Astrocyte (in vitro differentiated cells and primary cell): Measurements from ENCODE around the gene RNF217. TPM values are rescaled to one million over a fixed set of nuclear protein-coding genes. Genes with fewer than 3 reads are reported as not detected.
A peak's percentile ranks its signal among the peaks of the same experiment; 100 is the strongest.

Experiments
- DNase-seq: peaks from one replicate; pipeline ENCODE4 v3.0.0-alpha.2; 2010; ENCODE audit warnings: low read depth
- FAIRE-seq: peaks from 2 replicates; lab custom pipeline; 2011; peaks lifted over from hg19 to GRCh38; lab: Jason Lieb, UNC
- H2AFZ ChIP-seq: 2 replicates; pipeline ENCODE4 v1.6.0; 2012; ENCODE audit warnings: low read depth, low read length, inconsistent platforms
- H3K27ac ChIP-seq: 2 replicates; pipeline ENCODE4 v1.5.1; 2011; ENCODE audit warnings: low read depth, low read length, inconsistent platforms
- H3K27me3 ChIP-seq: 2 replicates; pipeline ENCODE4 v1.6.0; 2011; ENCODE audit warnings: low read length, inconsistent platforms; ENCODE audit not compliant: insufficient read depth
- H3K36me3 ChIP-seq: 2 replicates; pipeline ENCODE4 v1.5.1; 2011; ENCODE audit warnings: low read length, inconsistent platforms; ENCODE audit not compliant: insufficient read depth
- H3K4me1 ChIP-seq: 2 replicates; pipeline ENCODE4 v1.5.1; 2011; ENCODE audit warnings: low read length, inconsistent platforms; ENCODE audit not compliant: insufficient read depth
- H3K4me2 ChIP-seq: 2 replicates; pipeline ENCODE4 v1.6.0; 2012; ENCODE audit warnings: low read length, inconsistent platforms
- H3K4me3 ChIP-seq: 2 replicates; pipeline ENCODE4 v1.5.1; 2011; ENCODE audit warnings: low read depth, mild to moderate bottlenecking, low read length, inconsistent platforms; ENCODE audit not compliant: insufficient read depth
- H3K79me2 ChIP-seq: 2 replicates; pipeline ENCODE4 v1.6.0; 2012; ENCODE audit warnings: mild to moderate bottlenecking, low read length, inconsistent platforms; ENCODE audit not compliant: insufficient read depth
- H3K9ac ChIP-seq: 2 replicates; pipeline ENCODE4 v1.6.0; 2012; ENCODE audit warnings: mild to moderate bottlenecking, low read length, inconsistent platforms
- H3K9me3 ChIP-seq: 2 replicates; pipeline ENCODE4 v1.5.1; 2012; ENCODE audit warnings: low read depth, mild to moderate bottlenecking, low read length, inconsistent platforms; ENCODE audit not compliant: insufficient read depth
- H4K20me1 ChIP-seq: 2 replicates; pipeline ENCODE4 v1.6.0; 2012; ENCODE audit warnings: low read length, inconsistent platforms; ENCODE audit not compliant: insufficient read depth
- H3K27ac Mint-ChIP-seq: one replicate; pipeline ENCODE4 v1.8.0; 2021; ENCODE audit warnings: mild to moderate bottlenecking, mixed read lengths; ENCODE audit not compliant: unreplicated experiment
- H3K27me3 Mint-ChIP-seq: one replicate; pipeline ENCODE4 v1.8.0; 2021; ENCODE audit warnings: low read depth, mixed read lengths; ENCODE audit not compliant: unreplicated experiment
- H3K36me3 Mint-ChIP-seq: one replicate; pipeline ENCODE4 v1.8.0; 2021; ENCODE audit warnings: low read depth, mixed read lengths; ENCODE audit not compliant: unreplicated experiment
- H3K4me1 Mint-ChIP-seq: one replicate; pipeline ENCODE4 v1.8.0; 2021; ENCODE audit warnings: low read depth, mixed read lengths; ENCODE audit not compliant: unreplicated experiment
- H3K4me3 Mint-ChIP-seq: one replicate; pipeline ENCODE4 v1.8.0; 2021; ENCODE audit warnings: mild to moderate bottlenecking, moderate library complexity, mixed read lengths; ENCODE audit not compliant: unreplicated experiment
- H3K9me3 Mint-ChIP-seq: one replicate; pipeline ENCODE4 v1.8.0; 2021; ENCODE audit warnings: mild to moderate bottlenecking, mixed read lengths; ENCODE audit not compliant: unreplicated experiment
- EZH2 ChIP-seq: IDR thresholded peaks from 2 replicates; pipeline ENCODE4 v1.6.1; 2012; ENCODE audit warnings: mild to moderate bottlenecking, low read length, inconsistent platforms; ENCODE audit not compliant: insufficient read depth
- total RNA-seq: library from RNA; stranded (reverse); gene quantifications from 2 replicates; pipeline ENCODE4 v1.2.1, GENCODE V29; 2021
- TF ChIP-seq, protein P1 (sequence below): IDR thresholded peaks from 2 replicates; pipeline ENCODE4 v1.5.1; 2011; ENCODE audit warnings: low read depth, mild to moderate bottlenecking, inconsistent platforms, low read length, moderate library complexity; ENCODE audit not compliant: insufficient read depth

RNF217 gene
- total RNA-seq, 1 donor from 2014 or later, result 49.4 TPM

DNA sequence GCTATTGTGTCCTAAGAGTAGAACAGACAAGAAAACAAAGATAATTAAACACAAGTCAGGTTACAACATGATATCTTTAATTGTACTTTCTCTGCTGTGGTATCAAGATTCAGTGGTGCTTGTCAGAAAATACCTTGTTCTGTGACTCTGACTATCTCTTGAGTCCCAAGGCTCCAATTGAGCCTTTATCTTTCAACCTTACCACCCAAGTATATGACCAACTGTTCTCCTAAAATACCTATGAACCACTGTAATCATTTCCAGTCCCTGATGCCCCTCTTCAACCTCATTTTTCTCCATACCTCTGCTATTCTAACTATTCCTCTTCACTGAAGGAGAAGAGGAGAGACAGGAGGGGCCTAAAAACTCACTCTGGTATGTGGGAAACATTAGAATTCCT, 124.5 kb downstream of the RNF217 start:
- DNase-seq (no peak), FAIRE-seq (no peak)
- no peaks in the 10 kb centered on the region for H4K20me1 ChIP-seq
- peaks cover 18% of the 10 kb centered on the region for H3K36me3 ChIP-seq
- peaks cover 13% of the 10 kb centered on the region for H3K36me3 Mint-ChIP-seq
- H3K27ac Mint-ChIP-seq, result no peak overlapping the region
- no peaks in the 10 kb centered on the region for H3K79me2 ChIP-seq
- no peak overlapping the region for H3K27ac ChIP-seq
- no peaks in the 10 kb centered on the region for H3K9me3 Mint-ChIP-seq
- TF ChIP-seq, protein P1, sequence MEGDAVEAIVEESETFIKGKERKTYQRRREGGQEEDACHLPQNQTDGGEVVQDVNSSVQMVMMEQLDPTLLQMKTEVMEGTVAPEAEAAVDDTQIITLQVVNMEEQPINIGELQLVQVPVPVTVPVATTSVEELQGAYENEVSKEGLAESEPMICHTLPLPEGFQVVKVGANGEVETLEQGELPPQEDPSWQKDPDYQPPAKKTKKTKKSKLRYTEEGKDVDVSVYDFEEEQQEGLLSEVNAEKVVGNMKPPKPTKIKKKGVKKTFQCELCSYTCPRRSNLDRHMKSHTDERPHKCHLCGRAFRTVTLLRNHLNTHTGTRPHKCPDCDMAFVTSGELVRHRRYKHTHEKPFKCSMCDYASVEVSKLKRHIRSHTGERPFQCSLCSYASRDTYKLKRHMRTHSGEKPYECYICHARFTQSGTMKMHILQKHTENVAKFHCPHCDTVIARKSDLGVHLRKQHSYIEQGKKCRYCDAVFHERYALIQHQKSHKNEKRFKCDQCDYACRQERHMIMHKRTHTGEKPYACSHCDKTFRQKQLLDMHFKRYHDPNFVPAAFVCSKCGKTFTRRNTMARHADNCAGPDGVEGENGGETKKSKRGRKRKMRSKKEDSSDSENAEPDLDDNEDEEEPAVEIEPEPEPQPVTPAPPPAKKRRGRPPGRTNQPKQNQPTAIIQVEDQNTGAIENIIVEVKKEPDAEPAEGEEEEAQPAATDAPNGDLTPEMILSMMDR, result no peak
- no peak for TF ChIP-seq EZH2
- H2AFZ ChIP-seq, result no peak overlapping the region
- H3K4me1 ChIP-seq, result no peaks in the 10 kb centered on the region
- H3K27me3 ChIP-seq, result no peaks in the 10 kb centered on the region
- no peak overlapping the region for H3K4me2 ChIP-seq
- H3K4me1 Mint-ChIP-seq, result peaks cover 8% of the 10 kb centered on the region
- no peak overlapping the region for H3K9ac ChIP-seq
- H3K9me3 ChIP-seq, result no peaks in the 10 kb centered on the region
- no peak overlapping the region for H3K4me3 ChIP-seq
- H3K27me3 Mint-ChIP-seq, result no peaks in the 10 kb centered on the region
- no peak overlapping the region for H3K4me3 Mint-ChIP-seq

DNA sequence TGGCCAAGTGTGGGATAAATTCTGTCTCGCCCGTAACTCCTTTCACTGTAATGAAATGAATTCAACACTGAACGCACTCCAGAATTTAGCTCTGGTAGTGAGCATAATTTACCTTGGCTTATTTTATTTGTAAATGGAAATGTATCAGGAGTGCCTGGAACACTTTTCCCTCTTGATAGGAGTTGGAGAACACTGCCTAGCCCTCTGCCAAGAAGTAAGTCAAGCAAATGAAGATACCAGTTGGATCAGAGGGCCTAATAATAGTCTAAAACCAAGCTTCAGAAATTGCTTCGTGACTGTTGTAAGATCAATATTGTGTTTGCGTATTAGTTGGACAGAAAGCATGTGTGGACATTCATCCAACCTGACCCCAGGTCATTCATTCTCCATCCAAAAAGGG, 126.7 kb downstream of the RNF217 start:
- no peaks in the 10 kb centered on the region for H3K27me3 ChIP-seq
- peaks cover 4% of the 10 kb centered on the region for H3K36me3 Mint-ChIP-seq

DNA sequence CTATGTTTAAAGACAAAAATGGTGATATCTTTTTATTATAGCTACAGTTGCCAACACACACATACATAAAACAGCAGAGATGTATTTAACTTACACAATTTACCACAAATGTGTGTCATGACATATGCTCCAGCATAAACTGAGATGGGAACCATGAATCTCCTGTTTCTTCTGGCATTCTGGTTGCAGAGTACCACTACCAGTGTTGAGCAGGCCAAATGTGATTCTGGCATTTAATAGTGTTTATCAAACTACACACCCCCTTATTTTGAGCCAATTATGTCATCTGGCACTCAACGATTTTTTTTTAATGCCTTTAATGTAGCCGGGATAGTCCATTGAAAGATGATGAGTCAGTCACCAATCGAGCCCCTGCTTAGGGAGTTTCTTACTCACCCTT, 132.3 kb downstream of the RNF217 start:
- Mint-ChIP-seq H3K27ac (no peak overlapping the region), H3K27me3 (no peaks in the 10 kb centered on the region), H3K36me3 (peaks cover 2% of the 10 kb centered on the region), H3K4me1 (peaks cover 25% of the 10 kb centered on the region), H3K9me3 (no peaks in the 10 kb centered on the region), H3K4me3 (no peak overlapping the region)
- TF ChIP-seq, protein P1, result no peak
- no peak for TF ChIP-seq EZH2
- Histone ChIP-seq H4K20me1 (no peaks in the 10 kb centered on the region), H3K27me3 (no peaks in the 10 kb centered on the region), H3K4me3 (no peak overlapping the region), H3K36me3 (no peaks in the 10 kb centered on the region), H3K9me3 (no peaks in the 10 kb centered on the region), H3K27ac (peak overlapping the region; percentile 1), H3K79me2 (no peaks in the 10 kb centered on the region), H3K4me1 (peaks cover 17% of the 10 kb centered on the region), H2AFZ (no peak overlapping the region), H3K4me2 (no peak overlapping the region), H3K9ac (no peak overlapping the region)
- DNase-seq (peak; percentile 46), FAIRE-seq (peak; percentile 20)

More for the DNA sequence above, 126.7 kb downstream of the RNF217 start:
- no peaks in the 10 kb centered on the region for H3K27me3 Mint-ChIP-seq
- TF ChIP-seq EZH2, result no peak
- TF ChIP-seq, protein P1, result no peak
- Histone ChIP-seq H3K4me1 (no peaks in the 10 kb centered on the region), H3K4me3 (no peak overlapping the region), H2AFZ (no peak overlapping the region), H3K9me3 (no peaks in the 10 kb centered on the region), H3K4me2 (no peak overlapping the region), H3K79me2 (no peaks in the 10 kb centered on the region), H4K20me1 (no peaks in the 10 kb centered on the region), H3K9ac (no peak overlapping the region), H3K27ac (no peak overlapping the region), H3K36me3 (peaks cover 12% of the 10 kb centered on the region)
- DNase-seq (no peak), FAIRE-seq (no peak)
- no peak overlapping the region for H3K4me3 Mint-ChIP-seq
- no peaks in the 10 kb centered on the region for H3K9me3 Mint-ChIP-seq
- no peak overlapping the region for H3K27ac Mint-ChIP-seq
- H3K4me1 Mint-ChIP-seq, result peaks cover 8% of the 10 kb centered on the region
